Coronary artery (tissue), 2 donors: Measurements from ENCODE around the gene SOX2.

Experiments used
- DNase-seq: peaks from one replicate; pipeline ENCODE4 v3.0.0-alpha.2; 2017; ENCODE audit warnings: low spot score
- H3K27ac ChIP-seq, 2 donors: fragments of 200-600 bp; sonication (generic); one replicate each; pipeline ENCODE4 v1.5.1; 2016 to 2019
- H3K4me3 ChIP-seq: fragments of 200-600 bp; sonication (generic); 2 replicates; pipeline ENCODE4 v1.5.1; 2016; ENCODE audit warnings: mild to moderate bottlenecking, moderate library complexity
- TF ChIP-seq, protein P1 (sequence below): fragments of 200-600 bp; sonication (generic); IDR thresholded peaks from one replicate; pipeline ENCODE4 v1.5.1; 2019; ENCODE audit warnings: antibody characterized with exemption

The SOX2 gene

GRCh38 chr3:181725131-181725731, 13.5 kb downstream of the SOX2 start:
- TF ChIP-seq, protein P1, sequence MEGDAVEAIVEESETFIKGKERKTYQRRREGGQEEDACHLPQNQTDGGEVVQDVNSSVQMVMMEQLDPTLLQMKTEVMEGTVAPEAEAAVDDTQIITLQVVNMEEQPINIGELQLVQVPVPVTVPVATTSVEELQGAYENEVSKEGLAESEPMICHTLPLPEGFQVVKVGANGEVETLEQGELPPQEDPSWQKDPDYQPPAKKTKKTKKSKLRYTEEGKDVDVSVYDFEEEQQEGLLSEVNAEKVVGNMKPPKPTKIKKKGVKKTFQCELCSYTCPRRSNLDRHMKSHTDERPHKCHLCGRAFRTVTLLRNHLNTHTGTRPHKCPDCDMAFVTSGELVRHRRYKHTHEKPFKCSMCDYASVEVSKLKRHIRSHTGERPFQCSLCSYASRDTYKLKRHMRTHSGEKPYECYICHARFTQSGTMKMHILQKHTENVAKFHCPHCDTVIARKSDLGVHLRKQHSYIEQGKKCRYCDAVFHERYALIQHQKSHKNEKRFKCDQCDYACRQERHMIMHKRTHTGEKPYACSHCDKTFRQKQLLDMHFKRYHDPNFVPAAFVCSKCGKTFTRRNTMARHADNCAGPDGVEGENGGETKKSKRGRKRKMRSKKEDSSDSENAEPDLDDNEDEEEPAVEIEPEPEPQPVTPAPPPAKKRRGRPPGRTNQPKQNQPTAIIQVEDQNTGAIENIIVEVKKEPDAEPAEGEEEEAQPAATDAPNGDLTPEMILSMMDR = no peak
- Histone ChIP-seq H3K4me3 (peak overlapping the region; percentile 26), H3K27ac (no peak overlapping the region)
- no peak for DNase-seq

- no peak for DNase-seq
- Histone ChIP-seq H3K27ac (no peak overlapping the region), H3K4me3 (no peak overlapping the region)
- TF ChIP-seq, protein P1 = no peak
Measured at GRCh38 chr3:181725830-181726229, 14.1 kb downstream of the SOX2 start.

DNA sequence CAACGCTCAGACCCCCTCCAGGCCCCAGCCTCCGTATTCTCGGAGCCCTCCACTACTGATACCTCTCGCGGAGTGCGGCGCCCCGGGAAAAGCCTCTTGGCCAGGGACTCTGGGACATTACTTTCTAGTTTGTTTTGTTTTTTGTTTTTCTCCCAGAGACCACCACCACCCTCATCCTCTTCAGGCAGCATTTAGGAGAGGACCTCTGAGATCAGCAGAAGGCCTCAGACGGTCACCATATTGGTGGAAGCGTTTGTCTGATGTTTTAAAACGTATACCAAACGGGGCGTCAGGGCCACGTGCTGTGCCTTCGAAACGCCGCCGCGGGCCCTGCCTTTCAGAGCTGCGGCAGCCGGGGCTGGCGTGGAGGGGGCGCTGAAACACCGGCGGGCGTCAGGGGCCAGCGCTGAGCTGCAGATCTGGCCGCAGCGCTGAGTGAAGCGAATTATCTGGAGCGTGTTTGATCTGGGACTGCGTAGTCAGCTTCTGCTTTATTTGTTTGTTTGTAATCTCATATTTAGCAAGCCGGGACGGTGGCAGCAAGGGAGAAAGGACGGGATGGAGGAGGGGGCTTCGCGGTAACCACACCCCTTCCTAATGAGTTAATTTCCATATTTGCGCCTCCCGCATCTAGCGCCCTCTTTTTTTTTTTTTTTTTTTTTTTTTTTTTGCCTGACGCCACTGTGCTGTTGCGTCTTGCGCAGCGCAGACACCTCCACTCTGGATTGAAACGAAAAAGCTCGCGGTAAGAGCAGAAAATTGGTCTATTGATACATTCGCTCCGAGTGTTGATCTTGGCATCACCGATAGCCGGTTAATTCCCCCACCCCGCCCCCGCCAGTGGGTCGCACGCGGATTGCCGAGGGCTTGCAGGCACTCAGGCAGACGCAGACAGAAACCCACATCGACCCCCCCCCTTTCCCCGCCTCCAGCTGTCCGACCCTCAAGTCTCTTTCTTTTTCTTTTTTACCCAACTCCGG, 14.9 kb downstream of the SOX2 start:
- peak overlapping the region in 1 of 2 donors; percentile 20 for H3K27ac ChIP-seq
- DNase-seq = no peak
- peak overlapping the region; percentile 60 for H3K4me3 ChIP-seq
- TF ChIP-seq, protein P1 = no peak

DNA sequence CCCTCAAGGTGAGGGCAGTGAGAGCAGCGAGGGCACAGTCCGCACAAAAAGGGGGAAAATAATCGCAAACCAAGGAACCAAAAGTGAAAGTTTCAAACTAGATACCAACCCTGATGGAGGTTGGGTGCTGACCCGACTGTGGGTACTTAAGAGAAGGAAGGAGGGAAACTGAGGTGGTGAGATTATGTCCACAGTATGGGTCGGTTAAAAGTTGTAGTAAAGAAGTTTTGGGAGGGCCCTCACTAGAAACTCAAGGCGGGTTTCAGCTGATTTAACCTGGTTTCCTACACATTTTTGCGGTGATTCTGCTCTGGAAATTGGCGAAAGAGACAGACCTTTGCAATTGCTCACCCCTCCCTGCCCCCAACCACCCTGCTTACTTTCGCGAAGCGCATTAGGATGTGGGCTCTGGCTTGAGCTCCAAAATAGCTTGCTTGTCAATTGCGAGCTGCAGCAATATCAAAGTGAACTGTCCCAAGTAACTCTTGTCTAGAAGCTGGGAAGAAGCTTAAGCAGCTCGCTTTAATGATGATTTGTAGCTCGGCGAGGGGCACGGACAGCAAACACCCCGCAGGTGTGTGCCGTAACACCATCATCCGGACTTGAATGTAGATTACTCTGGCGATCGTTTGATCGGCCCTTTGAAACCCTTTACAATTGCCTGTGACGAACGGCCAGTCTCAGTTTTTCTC, 15.8 kb downstream of the SOX2 start:
- H3K27ac ChIP-seq = no peak overlapping the region
- TF ChIP-seq, protein P1 = no peak
- DNase-seq = no peak
- H3K4me3 ChIP-seq = peak overlapping the region; percentile 60

- DNase-seq = no peak
- H3K27ac ChIP-seq = no peak overlapping the region
- H3K4me3 ChIP-seq = no peak overlapping the region
- TF ChIP-seq, protein P1 = no peak
Measured at GRCh38 chr3:181728470-181729340, 17.0 kb downstream of the SOX2 start.

- TF ChIP-seq, protein P1 = no peak
- Histone ChIP-seq H3K4me3 (no peak overlapping the region), H3K27ac (no peak overlapping the region)
- no peak for DNase-seq
Measured at GRCh38 chr3:181729341-181729869, 17.7 kb downstream of the SOX2 start.
